Sigmoid colon (tissue), 7 donors: ENCODE measurements around the gene SMARCAL1. TPM values are rescaled to one million over a fixed set of nuclear protein-coding genes. Genes with fewer than 3 reads are reported as not detected.

Source experiments
- DNase-seq: peaks from one replicate; pipeline ENCODE4 v3.0.0-alpha.2; 2019
- H3K27ac ChIP-seq, 4 donors: fragments of 200-600 bp; sonication (generic); one replicate each; pipeline ENCODE4 v1.5.1; 2016 to 2019; ENCODE audit warnings: mild to moderate bottlenecking in 1 of 4
- H3K27me3 ChIP-seq, 3 donors: fragments of 200-600 bp; sonication (generic); one replicate each; pipeline ENCODE4 v1.5.1; 2019; ENCODE audit warnings: mild to moderate bottlenecking in 1 of 3
- H3K36me3 ChIP-seq, 4 donors: fragments of 200-600 bp; sonication (generic); one replicate each; pipeline ENCODE4 v1.5.1; 2016 to 2019
- H3K4me1 ChIP-seq, 4 donors: fragments of 200-600 bp; sonication (generic); one replicate each; pipeline ENCODE4 v1.5.1; 2017 to 2019
- H3K4me3 ChIP-seq, 4 donors: fragments of 200-600 bp; sonication (generic); one replicate each; pipeline ENCODE4 v1.5.1; 2017 to 2019; ENCODE audit warnings: mild to moderate bottlenecking in 2 of 4, moderate library complexity in 1 of 4
- H3K9me3 ChIP-seq, 4 donors: fragments of 200-600 bp in 3 of 4; sonication (generic) in 3 of 4; one replicate each; pipeline versions ENCODE4 v1.5.1 to v1.6.1; 2013 to 2019
- EP300 ChIP-seq, 4 donors: sonication (generic); formaldehyde crosslinking; IDR thresholded peaks; one replicate each; pipeline ENCODE4 v1.6.1; 2017; ENCODE audit warnings: antibody characterized with exemption in 4 of 4
- POLR2A ChIP-seq, 2 donors: fragments of 450-650 bp; IDR thresholded peaks; one replicate each; pipeline ENCODE4 v1.6.1; 2016; ENCODE audit warnings: antibody characterized with exemption in 2 of 2, mild to moderate bottlenecking in 2 of 2, moderate library complexity in 2 of 2
- POLR2AphosphoS5 ChIP-seq, 4 donors: sonication (generic); formaldehyde crosslinking; IDR thresholded peaks; one replicate each; pipeline ENCODE4 v1.6.1; 2017; ENCODE audit warnings: antibody characterized with exemption in 4 of 4
- WGBS, 2 donors: extraction: QIAGEN DNeasy Blood & Tissue Kit; methylation state at CpG; one replicate each; pipeline ENCODE4 v1.1.7; 2013; 5-methylcytosine and 5-hydroxymethylcytosine counted together
- intact Hi-C: fragments of 100-400 bp; cut with DNase I; formaldehyde crosslinking; loops from one replicate; pipeline ENCODE4 v1.15.1; 2023
- polyA plus RNA-seq, 3 donors: library from polyadenylated mRNA; stranded (reverse); fragments of 200-250 nt; gene quantifications; one replicate each; pipeline ENCODE4 v1.2.3, GENCODE V29; 2013
- total RNA-seq, 4 donors: library from RNA; depleted of rRNA; stranded (reverse); fragments of >200 nt; gene quantifications; one replicate each; pipeline ENCODE4 v1.1.0, GENCODE V29; 2016
- TF ChIP-seq, protein P1 (sequence below), 4 experiments: fragments of 450-650 bp in 3 of 4; fragments of 200-600 bp in 1 of 4; IDR thresholded peaks; one replicate each; pipeline ENCODE4 v1.5.1; 2016 to 2019; ENCODE audit warnings: antibody characterized with exemption in 4 of 4, mild to moderate bottlenecking in 3 of 4, moderate library complexity in 2 of 4
- donor health status: healthy with polysubstance abuse.
- donor health status: Bipolar disorder and iron deficiency.
- donor health status: healthy.

SMARCAL1 gene
- total and polyA plus RNA-seq, 7 donors = 7.5 to 21.3 (median 12.3) TPM

DNA sequence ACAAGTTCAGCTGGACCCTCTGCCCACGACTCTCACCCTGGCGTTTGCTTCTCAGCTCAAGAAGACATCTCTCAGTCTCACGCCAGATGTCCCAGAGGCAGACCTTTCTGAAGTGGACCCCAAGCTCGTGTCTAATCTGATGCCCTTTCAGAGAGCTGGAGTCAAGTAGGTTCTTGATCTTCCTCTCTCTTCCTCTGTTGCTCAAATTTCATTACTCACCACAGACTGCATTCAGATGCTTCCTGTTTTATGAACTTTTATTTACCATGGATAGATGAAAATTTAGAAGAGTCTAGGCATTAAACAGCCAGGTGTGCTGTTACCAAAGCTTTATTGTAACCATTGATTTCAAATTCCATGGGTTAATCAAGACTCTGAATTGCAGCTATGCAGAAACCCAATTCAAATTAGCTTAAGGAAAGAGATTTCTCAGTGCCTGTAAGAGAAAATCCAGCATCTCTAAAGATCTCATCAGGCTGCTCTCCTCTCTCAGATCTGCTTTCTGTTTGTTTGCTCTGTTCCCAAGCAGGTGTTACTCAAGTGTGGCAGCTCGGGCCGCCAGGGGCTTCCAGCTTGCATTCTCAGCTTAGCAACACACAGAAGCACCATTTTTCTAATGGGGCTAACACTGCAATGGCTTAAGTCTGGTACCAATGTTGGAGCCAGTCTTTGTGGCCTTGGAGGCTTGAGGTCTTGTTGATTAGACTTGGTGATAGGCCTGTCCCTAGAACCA, 16.5 kb downstream of the SMARCAL1 start:
- no peaks in the 10 kb centered on the region for H3K27me3 ChIP-seq
- H3K4me1 ChIP-seq = no peaks in the 10 kb centered on the region
- H3K4me3 ChIP-seq = no peak overlapping the region
- TF ChIP-seq, protein P1, sequence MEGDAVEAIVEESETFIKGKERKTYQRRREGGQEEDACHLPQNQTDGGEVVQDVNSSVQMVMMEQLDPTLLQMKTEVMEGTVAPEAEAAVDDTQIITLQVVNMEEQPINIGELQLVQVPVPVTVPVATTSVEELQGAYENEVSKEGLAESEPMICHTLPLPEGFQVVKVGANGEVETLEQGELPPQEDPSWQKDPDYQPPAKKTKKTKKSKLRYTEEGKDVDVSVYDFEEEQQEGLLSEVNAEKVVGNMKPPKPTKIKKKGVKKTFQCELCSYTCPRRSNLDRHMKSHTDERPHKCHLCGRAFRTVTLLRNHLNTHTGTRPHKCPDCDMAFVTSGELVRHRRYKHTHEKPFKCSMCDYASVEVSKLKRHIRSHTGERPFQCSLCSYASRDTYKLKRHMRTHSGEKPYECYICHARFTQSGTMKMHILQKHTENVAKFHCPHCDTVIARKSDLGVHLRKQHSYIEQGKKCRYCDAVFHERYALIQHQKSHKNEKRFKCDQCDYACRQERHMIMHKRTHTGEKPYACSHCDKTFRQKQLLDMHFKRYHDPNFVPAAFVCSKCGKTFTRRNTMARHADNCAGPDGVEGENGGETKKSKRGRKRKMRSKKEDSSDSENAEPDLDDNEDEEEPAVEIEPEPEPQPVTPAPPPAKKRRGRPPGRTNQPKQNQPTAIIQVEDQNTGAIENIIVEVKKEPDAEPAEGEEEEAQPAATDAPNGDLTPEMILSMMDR (IDR thresholded peaks at IDR 0.05) = no peak
- TF ChIP-seq EP300 (IDR thresholded peaks at IDR 0.05) (no peak), POLR2A (IDR thresholded peaks at IDR 0.05) (no peak), POLR2AphosphoS5 (IDR thresholded peaks at IDR 0.05) (no peak)
- 75 to 89% methylated on average over 6 of the region's 6 CpGs for WGBS, 2 donors
- H3K36me3 ChIP-seq = peaks cover 12 to 100% (median 62%) of the 10 kb centered on the region in 4 donors
- no peak for DNase-seq
- no peaks in the 10 kb centered on the region for H3K9me3 ChIP-seq
- no peak overlapping the region for H3K27ac ChIP-seq
- intact Hi-C loops = no loop called here

DNA sequence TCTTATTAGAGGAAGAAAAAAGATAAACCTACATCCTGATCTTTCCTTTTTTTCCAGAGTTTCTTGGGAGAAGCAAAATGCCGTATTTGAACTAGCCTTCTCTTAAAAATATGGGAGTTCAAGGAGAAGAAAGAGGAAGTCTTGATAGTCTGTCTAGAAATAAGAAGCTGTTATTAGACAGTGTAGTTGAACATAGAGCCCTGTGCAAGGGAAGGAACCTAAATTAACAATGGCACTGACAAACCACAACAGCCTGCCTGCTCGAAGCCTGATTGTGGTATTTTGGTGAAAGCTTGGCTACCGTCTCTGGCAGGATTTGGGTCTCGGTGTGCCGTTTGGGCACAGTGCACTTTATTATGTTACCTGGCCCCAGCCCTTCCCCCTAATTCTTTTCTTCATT, 17.1 kb downstream of the SMARCAL1 start:
- DNase-seq = no peak
- H3K4me1 ChIP-seq = no peaks in the 10 kb centered on the region
- WGBS, 2 donors = 78 to 94% methylated on average over 5 of the region's 5 CpGs
- H3K27ac ChIP-seq = no peak overlapping the region
- TF ChIP-seq POLR2AphosphoS5 (IDR thresholded peaks at IDR 0.05) = no peak
- no peak for TF ChIP-seq EP300 (IDR thresholded peaks at IDR 0.05)
- TF ChIP-seq POLR2A (IDR thresholded peaks at IDR 0.05) = no peak
- TF ChIP-seq, protein P1 (IDR thresholded peaks at IDR 0.05) = no peak
- H3K4me3 ChIP-seq = no peak overlapping the region
- intact Hi-C loops = no loop called here
- no peaks in the 10 kb centered on the region for H3K27me3 ChIP-seq
- peaks cover 6 to 100% (median 60%) of the 10 kb centered on the region in 4 donors for H3K36me3 ChIP-seq
- H3K9me3 ChIP-seq = no peaks in the 10 kb centered on the region

DNA sequence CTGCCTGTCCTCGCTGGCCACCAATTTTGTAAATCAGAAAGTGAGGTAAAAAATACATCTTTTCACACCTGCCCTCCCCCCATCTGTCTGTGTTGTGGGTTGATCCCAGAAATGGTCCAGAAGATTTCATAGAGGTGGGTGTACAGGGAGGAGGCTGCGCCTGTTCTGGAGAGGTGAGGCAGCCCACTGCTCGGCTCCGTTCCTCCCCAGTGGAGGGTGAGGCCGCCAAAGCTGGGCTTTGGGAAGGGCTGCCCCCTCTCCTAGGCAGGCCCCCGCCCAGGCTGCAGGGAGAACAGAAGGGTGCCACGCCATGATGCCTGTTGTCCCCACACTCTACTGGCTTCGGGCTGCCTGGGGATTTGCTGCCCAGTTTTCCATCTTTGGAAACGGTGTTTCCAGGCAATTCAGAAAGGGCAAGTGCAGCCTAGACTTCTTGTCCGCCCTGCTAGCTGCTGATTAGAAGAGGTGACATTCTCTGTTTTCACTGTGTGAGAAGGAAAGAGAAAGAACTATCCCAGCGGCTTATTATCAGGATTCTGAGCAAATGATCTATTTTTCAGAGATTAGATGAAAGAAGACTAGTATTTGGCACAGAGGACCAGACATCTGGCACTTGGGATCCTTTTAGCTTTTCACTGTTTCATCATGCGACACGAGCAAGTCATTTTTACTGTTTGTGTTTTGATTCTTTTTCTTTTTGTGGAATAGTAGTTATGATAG, 18.7 kb downstream of the SMARCAL1 start:
- no peak for DNase-seq
- Histone ChIP-seq H3K27ac (no peak overlapping the region), H3K9me3 (no peaks in the 10 kb centered on the region), H3K4me1 (no peaks in the 10 kb centered on the region), H3K4me3 (no peak overlapping the region), H3K36me3 (peaks cover 0 to 100% (median 56%) of the 10 kb centered on the region in 4 donors), H3K27me3 (no peaks in the 10 kb centered on the region)
- 94% methylated on average over 13 of the region's 13 CpGs for WGBS, 2 donors
- TF ChIP-seq EP300 (IDR thresholded peaks at IDR 0.05) (no peak), POLR2A (IDR thresholded peaks at IDR 0.05) (no peak), POLR2AphosphoS5 (IDR thresholded peaks at IDR 0.05) (no peak)
- TF ChIP-seq, protein P1 (IDR thresholded peaks at IDR 0.05) = no peak
- intact Hi-C loops = no loop called here

DNA sequence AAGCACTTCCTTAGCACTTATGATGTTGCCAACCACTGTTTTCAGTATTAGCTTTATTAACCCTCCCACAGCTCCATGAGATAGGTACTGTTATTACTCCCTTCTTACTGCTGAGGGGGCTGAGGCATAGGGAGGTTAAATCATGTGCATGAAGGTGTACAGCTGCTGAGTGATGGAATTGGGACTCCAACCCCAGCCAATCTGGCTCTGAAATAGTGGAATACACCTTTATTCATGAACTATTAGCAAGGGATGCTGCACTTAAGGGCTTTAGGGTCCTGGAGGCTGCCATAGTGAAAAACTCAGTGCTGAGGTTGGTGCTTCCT, 19.2 kb downstream of the SMARCAL1 start:
- no peak for DNase-seq
- no peaks in the 10 kb centered on the region for H3K9me3 ChIP-seq
- H3K27ac ChIP-seq = no peak overlapping the region
- TF ChIP-seq EP300 (IDR thresholded peaks at IDR 0.05) (no peak), POLR2AphosphoS5 (IDR thresholded peaks at IDR 0.05) (no peak), POLR2A (IDR thresholded peaks at IDR 0.05) (no peak)
- TF ChIP-seq, protein P1 (IDR thresholded peaks at IDR 0.05) = no peak
- peaks cover 0 to 100% (median 61%) of the 10 kb centered on the region in 4 donors for H3K36me3 ChIP-seq
- H3K27me3 ChIP-seq = no peaks in the 10 kb centered on the region
- no peaks in the 10 kb centered on the region for H3K4me1 ChIP-seq
- H3K4me3 ChIP-seq = no peak overlapping the region
- intact Hi-C loops = no loop called here
